H1 (cell line): Measurements from ENCODE around the gene PLEKHA1. TPM values are rescaled to one million over a fixed set of nuclear protein-coding genes. Genes with fewer than 3 reads are reported as not detected.

Experiments
- ATF2 ChIP-seq: IDR thresholded peaks from 2 replicates; pipeline ENCODE4 v1.6.1; 2012; ENCODE audit warnings: low read length, inconsistent platforms
- CHD2 ChIP-seq: IDR thresholded peaks from 2 replicates; pipeline ENCODE4 v1.6.1; 2012; ENCODE audit warnings: low read length, improper control_type of control experiment
- CTBP2 ChIP-seq: IDR thresholded peaks from 2 replicates; pipeline ENCODE4 v1.7.0; 2011; ENCODE audit warnings: borderline replicate concordance, mild to moderate bottlenecking, moderate library complexity, mixed read lengths, low read length; ENCODE audit not compliant: insufficient read depth, insufficient read length
- CTCF ChIP-seq, 3 experiments: IDR thresholded peaks; 1 replicate in 2 of 3; 2 replicates in 1 of 3; pipeline versions ENCODE4 v1.5.1 to v1.6.1; 2011; ENCODE audit warnings: low read length in 3 of 3, mild to moderate bottlenecking in 3 of 3, inconsistent platforms in 2 of 3, low read depth in 1 of 3, moderate library complexity in 1 of 3; ENCODE audit not compliant: insufficient read depth in 1 of 3; ENCODE audit errors: control extremely low read depth in 1 of 3
- POLR2AphosphoS5 ChIP-seq: IDR thresholded peaks from 2 replicates; pipeline ENCODE4 v1.6.1; 2011; ENCODE audit warnings: low read depth, low read length
- RAD21 ChIP-seq, 2 experiments: IDR thresholded peaks in 1 of 2; conservative IDR thresholded peaks in 1 of 2; 2 replicates each; pipeline ENCODE4 v1.6.1; 2011; ENCODE audit warnings: low read depth in 2 of 2, low read length in 2 of 2, improper control_type of control experiment in 1 of 2, inconsistent platforms in 1 of 2, mild to moderate bottlenecking in 1 of 2, moderate library complexity in 1 of 2
- SIN3A ChIP-seq, 2 experiments: IDR thresholded peaks in 1 of 2; conservative IDR thresholded peaks in 1 of 2; 2 replicates each; pipeline ENCODE4 v1.6.1; 2011 to 2012; ENCODE audit warnings: low read length in 2 of 2, improper control_type of control experiment in 1 of 2, low read depth in 1 of 2, mild to moderate bottlenecking in 1 of 2
- SP1 ChIP-seq: IDR thresholded peaks from 2 replicates; pipeline ENCODE4 v1.6.1; 2011; ENCODE audit warnings: low read depth, low read length
- polyA plus RNA-seq, 7 experiments: library from polyadenylated mRNA; depleted of rRNA in 3 of 7; stranded (reverse) in 5 of 7; unstranded in 2 of 7; fragments of >200 nt in 5 of 7; fragments of 200-250 nt in 2 of 7; gene quantifications; 1 replicate in 5 of 7; 2 replicates in 1 of 7; 4 replicates in 1 of 7; pipeline versions ENCODE4 v1.2.1 to v1.2.3, GENCODE V29; 2011 to 2013; ENCODE audit warnings: missing spikeins in 2 of 7, mixed read lengths in 2 of 7
- total RNA-seq: library from RNA; stranded (reverse); fragmentation: NEBNext Ultra II Directional; extraction: Animal tissue kit (Norgen Biotek cat#: 25700); gene quantifications from 2 replicates; pipeline ENCODE4 v1.2.1, GENCODE V29; 2021

The PLEKHA1 gene
- total and polyA plus RNA-seq, 2 of the 8 experiments (the other 6 are each of a cell fraction or from before 2014, with no cell fraction given), result 15.6 to 39.7 TPM

GRCh38 chr10:122460891-122461293 is 86.4 kb downstream of the PLEKHA1 start (continued):
- no peak for TF ChIP-seq POLR2AphosphoS5
- no peak for TF ChIP-seq CHD2
- TF ChIP-seq CTCF (IDR thresholded peaks at IDR 0.05; ENCODE audit: control extremely low read depth in 1 of 3, insufficient read depth in 1 of 3, low read depth in 1 of 3, low read length in 3 of 3), result no peak
- no peak for TF ChIP-seq CTBP2
- TF ChIP-seq SP1, result no peak
- no peak for TF ChIP-seq SIN3A (conservative IDR thresholded peaks at IDR 0.05 in 1 of 2, IDR thresholded peaks at IDR 0.05 in 1 of 2; ENCODE audit: low read depth in 1 of 2, low read length in 2 of 2)
- TF ChIP-seq ATF2, result no peak
- no peak for TF ChIP-seq RAD21 (IDR thresholded peaks at IDR 0.05 in 1 of 2, conservative IDR thresholded peaks at IDR 0.05 in 1 of 2; ENCODE audit: low read depth in 2 of 2, low read length in 2 of 2)
